Measurements from ENCODE around the gene DHRS12.

DNA sequence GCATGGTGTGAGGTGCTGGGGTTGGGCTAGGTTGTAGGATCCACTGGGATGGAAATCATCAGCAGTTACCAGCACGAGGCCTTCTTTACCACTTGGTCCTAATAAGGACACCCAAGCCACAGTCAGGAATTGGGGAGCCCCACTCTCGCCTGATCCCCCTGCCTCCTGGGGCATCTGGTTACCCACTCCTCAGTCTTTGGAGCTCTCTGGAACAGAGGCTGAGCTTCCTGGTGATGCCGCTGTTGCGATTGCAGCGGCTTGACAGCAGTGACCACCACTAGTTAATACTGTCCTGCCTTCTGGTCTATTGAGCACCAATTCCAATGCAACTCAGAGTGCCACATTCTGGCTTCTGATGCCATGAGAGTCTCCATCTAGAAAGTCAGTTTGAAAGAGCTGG, 27.6 kb upstream of the DHRS12 start:
- TF ChIP-seq POLR2AphosphoS5 (IDR thresholded peaks at IDR 0.05) (no peak), POLR2A (IDR thresholded peaks at IDR 0.05) (no peak), EP300 (IDR thresholded peaks at IDR 0.05) (no peak)
- TF ChIP-seq, protein P1, sequence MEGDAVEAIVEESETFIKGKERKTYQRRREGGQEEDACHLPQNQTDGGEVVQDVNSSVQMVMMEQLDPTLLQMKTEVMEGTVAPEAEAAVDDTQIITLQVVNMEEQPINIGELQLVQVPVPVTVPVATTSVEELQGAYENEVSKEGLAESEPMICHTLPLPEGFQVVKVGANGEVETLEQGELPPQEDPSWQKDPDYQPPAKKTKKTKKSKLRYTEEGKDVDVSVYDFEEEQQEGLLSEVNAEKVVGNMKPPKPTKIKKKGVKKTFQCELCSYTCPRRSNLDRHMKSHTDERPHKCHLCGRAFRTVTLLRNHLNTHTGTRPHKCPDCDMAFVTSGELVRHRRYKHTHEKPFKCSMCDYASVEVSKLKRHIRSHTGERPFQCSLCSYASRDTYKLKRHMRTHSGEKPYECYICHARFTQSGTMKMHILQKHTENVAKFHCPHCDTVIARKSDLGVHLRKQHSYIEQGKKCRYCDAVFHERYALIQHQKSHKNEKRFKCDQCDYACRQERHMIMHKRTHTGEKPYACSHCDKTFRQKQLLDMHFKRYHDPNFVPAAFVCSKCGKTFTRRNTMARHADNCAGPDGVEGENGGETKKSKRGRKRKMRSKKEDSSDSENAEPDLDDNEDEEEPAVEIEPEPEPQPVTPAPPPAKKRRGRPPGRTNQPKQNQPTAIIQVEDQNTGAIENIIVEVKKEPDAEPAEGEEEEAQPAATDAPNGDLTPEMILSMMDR (IDR thresholded peaks at IDR 0.05): no peak
